Measurements from ENCODE around the gene PIAS1.
A peak's percentile ranks its signal among the peaks of the same experiment; 100 is the strongest.
"Not testable (repeated sequence)": the region's sequence is repeated elsewhere in the genome, so short reads cannot be mapped to it uniquely, and the experiment has no call there.

PIAS1 gene

DNA sequence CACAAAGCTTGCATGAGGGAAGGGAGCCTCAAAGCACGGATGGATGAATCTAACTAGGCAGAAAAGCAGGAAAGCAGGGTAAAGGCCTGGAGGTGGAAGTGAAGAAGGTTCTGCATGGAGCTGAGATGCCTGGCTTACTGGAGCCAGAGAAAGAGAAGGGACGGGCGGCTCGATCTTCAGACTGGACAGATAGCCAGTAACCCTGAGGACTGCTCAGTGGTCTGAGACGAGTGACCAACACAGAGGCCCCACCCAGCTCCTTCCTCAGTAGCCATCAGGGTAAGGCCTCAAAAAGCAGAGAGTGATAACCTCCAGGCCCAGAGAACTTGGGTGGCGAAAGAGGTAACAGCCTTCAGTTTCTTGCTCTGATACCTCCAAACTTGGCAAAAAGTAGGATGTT, 169.1 kb downstream of the PIAS1 start:
- H3K4me3 ChIP-seq (replicated peaks in 1 of 2; ENCODE audit: low read depth in 2 of 2, low read length in 2 of 2) = no peak overlapping the region
- TF ChIP-seq, protein P1, sequence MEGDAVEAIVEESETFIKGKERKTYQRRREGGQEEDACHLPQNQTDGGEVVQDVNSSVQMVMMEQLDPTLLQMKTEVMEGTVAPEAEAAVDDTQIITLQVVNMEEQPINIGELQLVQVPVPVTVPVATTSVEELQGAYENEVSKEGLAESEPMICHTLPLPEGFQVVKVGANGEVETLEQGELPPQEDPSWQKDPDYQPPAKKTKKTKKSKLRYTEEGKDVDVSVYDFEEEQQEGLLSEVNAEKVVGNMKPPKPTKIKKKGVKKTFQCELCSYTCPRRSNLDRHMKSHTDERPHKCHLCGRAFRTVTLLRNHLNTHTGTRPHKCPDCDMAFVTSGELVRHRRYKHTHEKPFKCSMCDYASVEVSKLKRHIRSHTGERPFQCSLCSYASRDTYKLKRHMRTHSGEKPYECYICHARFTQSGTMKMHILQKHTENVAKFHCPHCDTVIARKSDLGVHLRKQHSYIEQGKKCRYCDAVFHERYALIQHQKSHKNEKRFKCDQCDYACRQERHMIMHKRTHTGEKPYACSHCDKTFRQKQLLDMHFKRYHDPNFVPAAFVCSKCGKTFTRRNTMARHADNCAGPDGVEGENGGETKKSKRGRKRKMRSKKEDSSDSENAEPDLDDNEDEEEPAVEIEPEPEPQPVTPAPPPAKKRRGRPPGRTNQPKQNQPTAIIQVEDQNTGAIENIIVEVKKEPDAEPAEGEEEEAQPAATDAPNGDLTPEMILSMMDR (IDR thresholded peaks at IDR 0.05; ENCODE audit: low read depth, low read length) = no peak
- DNase-seq (ENCODE audit: low read depth in 2 of 2) = no peak

GRCh38 chr15:68224108-68224507, 170.0 kb downstream of the PIAS1 start:
- H3K4me3 ChIP-seq (replicated peaks in 1 of 2; ENCODE audit: low read depth in 2 of 2, low read length in 2 of 2) = no peak overlapping the region
- TF ChIP-seq, protein P1 (IDR thresholded peaks at IDR 0.05; ENCODE audit: low read depth, low read length) = no peak
- DNase-seq (ENCODE audit: low read depth in 2 of 2) = no peak

GRCh38 chr15:68224546-68225250, 170.6 kb downstream of the PIAS1 start:
- TF ChIP-seq, protein P1 (IDR thresholded peaks at IDR 0.05; ENCODE audit: low read depth, low read length) = no peak
- DNase-seq (ENCODE audit: low read depth in 2 of 2) = no peak
- no peak overlapping the region for H3K4me3 ChIP-seq (replicated peaks in 1 of 2; ENCODE audit: low read depth in 2 of 2, low read length in 2 of 2)

GRCh38 chr15:68225442-68225841, 171.3 kb downstream of the PIAS1 start:
- not testable (repeated sequence) for DNase-seq (ENCODE audit: low read depth in 2 of 2); H3K4me3 ChIP-seq (replicated peaks in 1 of 2; ENCODE audit: low read depth in 2 of 2, low read length in 2 of 2)

DNA sequence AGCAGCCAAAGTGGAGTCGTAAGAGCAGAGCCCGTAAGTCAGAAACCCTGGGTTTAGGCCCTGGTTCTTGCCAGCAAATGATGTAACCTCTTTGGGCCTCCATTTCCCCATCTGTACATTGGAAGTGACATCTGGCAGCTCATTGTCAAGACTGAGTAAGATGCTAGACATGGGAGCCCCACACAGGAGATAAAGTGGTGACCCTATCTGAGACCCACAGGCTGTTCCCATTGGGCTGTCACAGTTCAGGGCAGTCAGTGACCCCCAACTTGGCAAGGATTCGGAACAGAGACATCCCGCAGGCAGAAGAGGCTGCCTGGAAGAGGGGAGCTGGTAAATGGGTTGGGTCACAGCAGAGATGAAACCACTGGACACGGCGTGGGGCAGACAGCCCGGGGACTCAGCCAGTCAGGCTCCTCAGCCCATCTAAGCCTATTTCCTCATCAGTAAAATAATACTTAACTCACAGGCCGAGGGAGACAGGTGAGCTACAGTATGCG, 173.6 kb downstream of the PIAS1 start:
- no peak for DNase-seq (ENCODE audit: low read depth in 2 of 2)
- peak overlapping the region in 1 of 2 donors; percentile 66 for H3K4me3 ChIP-seq (replicated peaks in 1 of 2; ENCODE audit: low read depth in 2 of 2, low read length in 2 of 2)

GRCh38 chr15:68228143-68228970, 174.2 kb downstream of the PIAS1 start:
- peak overlapping the region; percentile 66 to 84 for H3K4me3 ChIP-seq (replicated peaks in 1 of 2; ENCODE audit: low read depth in 2 of 2, low read length in 2 of 2)
- no peak for DNase-seq (ENCODE audit: low read depth in 2 of 2)
- TF ChIP-seq, protein P1 (IDR thresholded peaks at IDR 0.05; ENCODE audit: low read depth, low read length) = no peak

More for the DNA sequence above, 173.6 kb downstream of the PIAS1 start:
- TF ChIP-seq, protein P1 (IDR thresholded peaks at IDR 0.05; ENCODE audit: low read depth, low read length) = no peak

DNA sequence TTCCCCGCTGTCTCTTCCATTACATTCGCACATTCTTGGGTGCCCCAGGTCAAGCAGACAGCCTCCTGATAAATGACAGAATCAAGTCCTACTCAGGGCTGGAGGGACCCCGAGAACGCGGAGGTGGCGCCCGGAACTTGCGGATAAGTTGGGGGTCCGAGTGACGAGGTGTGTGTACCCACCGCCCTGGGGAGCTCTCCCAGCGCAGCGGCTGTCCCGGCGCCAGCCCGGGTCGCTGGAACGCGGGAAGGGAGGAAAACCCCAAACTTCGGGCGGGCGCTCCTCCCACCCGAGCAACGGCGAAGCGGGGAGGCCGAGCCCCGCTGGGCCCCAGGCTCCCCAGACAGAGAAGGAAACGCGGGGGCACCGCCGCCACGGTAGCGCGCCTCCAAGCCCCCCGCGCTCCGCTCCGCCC, 174.9 kb downstream of the PIAS1 start:
- TF ChIP-seq, protein P1 (IDR thresholded peaks at IDR 0.05; ENCODE audit: low read depth, low read length) = no peak
- H3K4me3 ChIP-seq (replicated peaks in 1 of 2; ENCODE audit: low read depth in 2 of 2, low read length in 2 of 2) = peak overlapping the region; percentile 66 to 84
- DNase-seq (ENCODE audit: low read depth in 2 of 2) = peak in 1 of 2 donors; percentile 20
